ENCODE measurements around the gene BICDL1. TPM values are rescaled to one million over a fixed set of nuclear protein-coding genes. Genes with fewer than 3 reads are reported as not detected.

The BICDL1 gene
- total RNA-seq, 1 donor from 2014 or later, result 1.0 TPM

DNA sequence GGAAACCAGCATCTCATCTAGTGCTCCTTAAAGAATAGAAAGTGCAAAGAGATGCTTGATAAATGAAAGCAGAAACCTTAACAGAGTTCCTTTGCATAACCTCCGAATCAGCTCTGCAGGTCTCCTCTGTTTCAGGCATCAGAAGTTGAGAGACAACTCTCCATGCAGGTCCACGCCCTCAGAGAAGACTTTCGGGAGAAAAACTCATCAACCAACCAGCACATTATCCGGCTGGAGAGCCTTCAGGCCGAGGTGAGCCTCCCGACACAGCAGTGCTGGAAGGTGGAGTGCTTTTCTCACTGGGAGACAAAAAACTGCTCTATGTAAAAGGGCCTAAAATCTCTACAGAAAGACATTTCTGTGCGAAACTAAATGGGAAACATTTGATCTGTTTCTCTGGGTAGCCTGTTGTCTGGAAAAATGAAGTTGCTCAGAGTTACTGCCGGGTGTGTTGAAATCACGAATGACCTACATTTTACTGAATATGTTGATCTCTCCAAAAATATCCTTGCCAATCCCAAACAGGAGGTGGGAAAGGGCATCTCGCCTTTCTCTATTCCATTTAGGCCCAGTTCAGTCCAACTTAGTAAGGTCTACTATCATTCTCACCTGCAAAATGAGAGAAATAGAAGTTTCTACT lies 72.7 kb downstream of the BICDL1 start:
- H3K9ac ChIP-seq (ENCODE audit: low read depth in 1 of 3, low read length in 3 of 3), result no peak overlapping the region
- no peaks in the 10 kb centered on the region for H3K9me3 ChIP-seq (ENCODE audit: control insufficient read depth in 3 of 3, low read length in 3 of 3)
- no peak overlapping the region for H3K27ac ChIP-seq (ENCODE audit: low read depth, low read length)
- peaks cover 0 to 8% (median 5%) of the 10 kb centered on the region in 3 donors for H3K27me3 ChIP-seq (ENCODE audit: control insufficient read depth in 3 of 3, insufficient read depth in 3 of 3, low read length in 3 of 3)
- H3K36me3 ChIP-seq (ENCODE audit: control insufficient read depth in 3 of 3, insufficient read depth in 3 of 3, low read length in 3 of 3), result no peaks in the 10 kb centered on the region
- no peak overlapping the region for H3K4me3 ChIP-seq (ENCODE audit: low read length in 3 of 3)
- no peaks in the 10 kb centered on the region for H3K4me1 ChIP-seq (ENCODE audit: control insufficient read depth in 3 of 3, insufficient read depth in 3 of 3, low read length in 3 of 3)

- Histone ChIP-seq H3K9ac (ENCODE audit: low read depth in 1 of 3, low read length in 3 of 3) (no peak overlapping the region), H3K9me3 (ENCODE audit: control insufficient read depth in 3 of 3, low read length in 3 of 3) (no peaks in the 10 kb centered on the region), H3K4me3 (ENCODE audit: low read length in 3 of 3) (no peak overlapping the region), H3K27ac (ENCODE audit: low read depth, low read length) (no peak overlapping the region), H3K4me1 (ENCODE audit: control insufficient read depth in 3 of 3, insufficient read depth in 3 of 3, low read length in 3 of 3) (no peaks in the 10 kb centered on the region), H3K36me3 (ENCODE audit: control insufficient read depth in 3 of 3, insufficient read depth in 3 of 3, low read length in 3 of 3) (no peaks in the 10 kb centered on the region), H3K27me3 (ENCODE audit: control insufficient read depth in 3 of 3, insufficient read depth in 3 of 3, low read length in 3 of 3) (peaks cover 0 to 8% (median 5%) of the 10 kb centered on the region in 3 donors)
Measured at GRCh38 chr12:120062976-120063579, 74.0 kb downstream of the BICDL1 start.

DNA sequence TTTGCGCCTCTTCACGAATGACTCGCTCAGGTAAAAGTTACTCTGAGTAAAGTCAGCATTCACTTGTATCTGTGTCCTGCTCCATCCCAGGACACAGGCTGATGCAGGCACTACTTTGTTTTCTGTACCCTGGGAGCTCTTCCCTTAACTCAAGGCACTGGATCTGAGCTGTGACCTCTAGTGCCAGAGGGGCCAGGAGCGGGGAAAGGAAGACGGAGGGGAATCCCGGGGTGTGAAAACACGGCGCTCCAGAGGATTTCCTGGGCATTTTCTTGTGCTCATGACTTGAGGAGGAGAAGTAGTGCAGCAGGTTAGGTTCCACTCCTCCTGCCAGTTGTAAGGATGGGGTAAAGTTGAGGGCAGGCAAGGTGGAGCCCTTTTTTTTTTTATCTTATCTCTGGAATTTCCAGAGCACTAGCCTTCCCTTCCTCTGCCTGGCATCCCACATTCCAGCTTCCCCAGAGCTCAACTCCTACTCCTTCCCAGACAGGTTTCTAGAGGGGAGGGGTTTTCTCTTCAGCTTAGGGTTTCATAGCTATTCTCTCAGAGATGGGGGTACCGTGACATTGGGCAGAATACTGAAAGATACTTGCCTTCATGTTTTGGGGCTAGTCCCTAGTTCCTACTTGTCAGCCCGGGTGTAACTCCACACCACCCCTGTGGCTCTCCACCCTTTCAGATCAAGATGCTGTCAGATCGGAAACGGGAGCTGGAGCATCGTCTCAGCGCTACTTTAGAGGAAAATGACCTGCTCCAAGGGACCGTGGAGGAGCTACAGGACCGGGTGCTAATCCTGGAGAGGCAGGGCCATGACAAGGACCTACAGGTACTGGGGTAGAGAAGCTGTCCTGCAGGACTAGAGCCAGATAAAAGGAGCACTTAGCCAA lies 75.3 kb downstream of the BICDL1 start:
- peaks cover 0 to 8% (median 5%) of the 10 kb centered on the region in 3 donors for H3K27me3 ChIP-seq (ENCODE audit: control insufficient read depth in 3 of 3, insufficient read depth in 3 of 3, low read length in 3 of 3)
- H3K9ac ChIP-seq (ENCODE audit: low read depth in 1 of 3, low read length in 3 of 3), result no peak overlapping the region
- H3K4me1 ChIP-seq (ENCODE audit: control insufficient read depth in 3 of 3, insufficient read depth in 3 of 3, low read length in 3 of 3), result no peaks in the 10 kb centered on the region
- H3K36me3 ChIP-seq (ENCODE audit: control insufficient read depth in 3 of 3, insufficient read depth in 3 of 3, low read length in 3 of 3), result no peaks in the 10 kb centered on the region
- no peaks in the 10 kb centered on the region for H3K9me3 ChIP-seq (ENCODE audit: control insufficient read depth in 3 of 3, low read length in 3 of 3)
- no peak overlapping the region for H3K27ac ChIP-seq (ENCODE audit: low read depth, low read length)
- no peak overlapping the region for H3K4me3 ChIP-seq (ENCODE audit: low read length in 3 of 3)

- Histone ChIP-seq H3K4me3 (ENCODE audit: low read length in 3 of 3) (no peak overlapping the region), H3K9me3 (ENCODE audit: control insufficient read depth in 3 of 3, low read length in 3 of 3) (no peaks in the 10 kb centered on the region), H3K9ac (ENCODE audit: low read depth in 1 of 3, low read length in 3 of 3) (no peak overlapping the region), H3K27ac (ENCODE audit: low read depth, low read length) (no peak overlapping the region), H3K4me1 (ENCODE audit: control insufficient read depth in 3 of 3, insufficient read depth in 3 of 3, low read length in 3 of 3) (no peaks in the 10 kb centered on the region), H3K36me3 (ENCODE audit: control insufficient read depth in 3 of 3, insufficient read depth in 3 of 3, low read length in 3 of 3) (no peaks in the 10 kb centered on the region), H3K27me3 (ENCODE audit: control insufficient read depth in 3 of 3, insufficient read depth in 3 of 3, low read length in 3 of 3) (peaks cover 0 to 8% (median 5%) of the 10 kb centered on the region in 3 donors)
Measured at GRCh38 chr12:120065472-120065871, 76.4 kb downstream of the BICDL1 start.

DNA sequence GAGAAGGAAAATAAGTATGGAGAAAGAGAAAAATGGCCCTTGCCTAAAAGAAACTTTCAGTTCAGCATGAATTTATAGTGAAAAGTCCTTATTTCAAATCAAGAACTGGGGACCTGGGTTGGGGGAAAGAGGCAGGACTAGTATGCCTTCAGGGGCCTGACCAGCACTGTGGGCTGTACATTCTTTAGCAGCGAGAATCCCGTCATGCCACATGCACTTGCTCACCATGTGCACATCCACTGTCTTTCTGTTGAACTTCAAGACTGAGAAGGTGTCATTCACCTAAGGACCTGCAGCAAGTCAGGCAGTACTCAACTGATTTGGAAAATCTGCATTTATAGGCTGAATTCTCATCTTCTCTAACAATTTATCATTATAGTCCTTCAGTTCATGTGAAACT lies 77.3 kb downstream of the BICDL1 start:
- no peak overlapping the region for H3K27ac ChIP-seq (ENCODE audit: low read depth, low read length)
- H3K27me3 ChIP-seq (ENCODE audit: control insufficient read depth in 3 of 3, insufficient read depth in 3 of 3, low read length in 3 of 3), result peaks cover 0 to 4% (median 2%) of the 10 kb centered on the region in 3 donors
- H3K9ac ChIP-seq (ENCODE audit: low read depth in 1 of 3, low read length in 3 of 3), result no peak overlapping the region
- no peaks in the 10 kb centered on the region for H3K4me1 ChIP-seq (ENCODE audit: control insufficient read depth in 3 of 3, insufficient read depth in 3 of 3, low read length in 3 of 3)
- H3K36me3 ChIP-seq (ENCODE audit: control insufficient read depth in 3 of 3, insufficient read depth in 3 of 3, low read length in 3 of 3), result no peaks in the 10 kb centered on the region
- no peaks in the 10 kb centered on the region for H3K9me3 ChIP-seq (ENCODE audit: control insufficient read depth in 3 of 3, low read length in 3 of 3)
- H3K4me3 ChIP-seq (ENCODE audit: low read length in 3 of 3), result no peak overlapping the region

- no peaks in the 10 kb centered on the region for H3K9me3 ChIP-seq (ENCODE audit: control insufficient read depth in 3 of 3, low read length in 3 of 3)
- H3K9ac ChIP-seq (ENCODE audit: low read depth in 1 of 3, low read length in 3 of 3), result no peak overlapping the region
- H3K4me1 ChIP-seq (ENCODE audit: control insufficient read depth in 3 of 3, insufficient read depth in 3 of 3, low read length in 3 of 3), result no peaks in the 10 kb centered on the region
- H3K27me3 ChIP-seq (ENCODE audit: control insufficient read depth in 3 of 3, insufficient read depth in 3 of 3, low read length in 3 of 3), result peaks cover 0 to 4% (median 2%) of the 10 kb centered on the region in 3 donors
- H3K27ac ChIP-seq (ENCODE audit: low read depth, low read length), result no peak overlapping the region
- no peaks in the 10 kb centered on the region for H3K36me3 ChIP-seq (ENCODE audit: control insufficient read depth in 3 of 3, insufficient read depth in 3 of 3, low read length in 3 of 3)
- H3K4me3 ChIP-seq (ENCODE audit: low read length in 3 of 3), result no peak overlapping the region
Measured at GRCh38 chr12:120067084-120067869, 78.2 kb downstream of the BICDL1 start.

GRCh38 chr12:120067901-120068300 lies 78.9 kb downstream of the BICDL1 start:
- H3K4me1 ChIP-seq (ENCODE audit: control insufficient read depth in 3 of 3, insufficient read depth in 3 of 3, low read length in 3 of 3), result no peaks in the 10 kb centered on the region
- H3K27ac ChIP-seq (ENCODE audit: low read depth, low read length), result no peak overlapping the region
- peaks cover 0 to 2% (median 2%) of the 10 kb centered on the region in 3 donors for H3K27me3 ChIP-seq (ENCODE audit: control insufficient read depth in 3 of 3, insufficient read depth in 3 of 3, low read length in 3 of 3)
- H3K36me3 ChIP-seq (ENCODE audit: control insufficient read depth in 3 of 3, insufficient read depth in 3 of 3, low read length in 3 of 3), result no peaks in the 10 kb centered on the region
- H3K4me3 ChIP-seq (ENCODE audit: low read length in 3 of 3), result no peak overlapping the region
- no peak overlapping the region for H3K9ac ChIP-seq (ENCODE audit: low read depth in 1 of 3, low read length in 3 of 3)
- no peaks in the 10 kb centered on the region for H3K9me3 ChIP-seq (ENCODE audit: control insufficient read depth in 3 of 3, low read length in 3 of 3)

- Histone ChIP-seq H3K27me3 (ENCODE audit: control insufficient read depth in 3 of 3, insufficient read depth in 3 of 3, low read length in 3 of 3) (no peaks in the 10 kb centered on the region), H3K9ac (ENCODE audit: low read depth in 1 of 3, low read length in 3 of 3) (no peak overlapping the region), H3K4me1 (ENCODE audit: control insufficient read depth in 3 of 3, insufficient read depth in 3 of 3, low read length in 3 of 3) (no peaks in the 10 kb centered on the region), H3K36me3 (ENCODE audit: control insufficient read depth in 3 of 3, insufficient read depth in 3 of 3, low read length in 3 of 3) (no peaks in the 10 kb centered on the region), H3K4me3 (ENCODE audit: low read length in 3 of 3) (no peak overlapping the region), H3K27ac (ENCODE audit: low read depth, low read length) (no peak overlapping the region), H3K9me3 (ENCODE audit: control insufficient read depth in 3 of 3, low read length in 3 of 3) (no peaks in the 10 kb centered on the region)
Measured at GRCh38 chr12:120069278-120069677, 80.2 kb downstream of the BICDL1 start.

- H3K4me1 ChIP-seq (ENCODE audit: control insufficient read depth in 3 of 3, insufficient read depth in 3 of 3, low read length in 3 of 3), result no peaks in the 10 kb centered on the region
- H3K27ac ChIP-seq (ENCODE audit: low read depth, low read length), result no peak overlapping the region
- H3K9ac ChIP-seq (ENCODE audit: low read depth in 1 of 3, low read length in 3 of 3), result no peak overlapping the region
- H3K36me3 ChIP-seq (ENCODE audit: control insufficient read depth in 3 of 3, insufficient read depth in 3 of 3, low read length in 3 of 3), result no peaks in the 10 kb centered on the region
- H3K9me3 ChIP-seq (ENCODE audit: control insufficient read depth in 3 of 3, low read length in 3 of 3), result no peaks in the 10 kb centered on the region
- peaks cover 0 to 2% (median 0%) of the 10 kb centered on the region in 3 donors for H3K27me3 ChIP-seq (ENCODE audit: control insufficient read depth in 3 of 3, insufficient read depth in 3 of 3, low read length in 3 of 3)
- no peak overlapping the region for H3K4me3 ChIP-seq (ENCODE audit: low read length in 3 of 3)
Measured at GRCh38 chr12:120071493-120072020, 82.5 kb downstream of the BICDL1 start.

All from skeletal muscle tissue (tissue), 4 donors.